Stimulated activated CD4-positive, alpha-beta T cell treated with anti-CD3 and anti-CD28 coated beads, Interleukin-15, amount 100 ng/mL, for 24 hours (primary cell): ENCODE measurements around the gene POU3F4.

Experiments used
- DNase-seq: peaks from one replicate; pipeline ENCODE4 v3.0.0-alpha.2; 2020

POU3F4 gene

GRCh38 chrX:83508006-83508405, at the start of gene POU3F4:
TSS of gene POU3F4 (plus strand) at chrX:83508290. CDS start at chrX:83508325, 35 bp downstream.
- no peak for DNase-seq

- peak; percentile 5 for DNase-seq
These were observed 38.5 kb upstream of the POU3F4 start for GRCh38 chrX:83469551-83469950.

GRCh38 chrX:83495898-83496297, 12.2 kb upstream of the POU3F4 start:
- DNase-seq: no peak

GRCh38 chrX:83501003-83501402, 7.1 kb upstream of the POU3F4 start:
- no peak for DNase-seq

- no peak for DNase-seq
These were observed 6.6 kb upstream of the POU3F4 start for GRCh38 chrX:83501530-83501929.

GRCh38 chrX:83504721-83505479, 3.2 kb upstream of the POU3F4 start:
- DNase-seq: no peak

GRCh38 chrX:83508526-83509253, 600 bp downstream of the POU3F4 start:
- no peak for DNase-seq

- no peak for DNase-seq
These were observed 1.2 kb downstream of the POU3F4 start for GRCh38 chrX:83509254-83509801.

- DNase-seq: no peak
These were observed 2.5 kb downstream of the POU3F4 start for GRCh38 chrX:83510510-83511062.

- no peak for DNase-seq
These were observed 3.1 kb downstream of the POU3F4 start for GRCh38 chrX:83511208-83511607.

- no peak for DNase-seq
These were observed 4.0 kb downstream of the POU3F4 start for GRCh38 chrX:83512111-83512510.

GRCh38 chrX:83516597-83516996, 8.5 kb downstream of the POU3F4 start:
- DNase-seq: no peak

GRCh38 chrX:83521905-83522304, 13.8 kb downstream of the POU3F4 start:
- DNase-seq: no peak

GRCh38 chrX:83529950-83530349, 21.9 kb downstream of the POU3F4 start:
- no peak for DNase-seq

- DNase-seq: no peak
These were observed 27.5 kb downstream of the POU3F4 start for GRCh38 chrX:83535417-83536196.
